ENCODE results near the gene LCE7A.

Gene LCE7A

GRCh38 chr1:152859696-152860095 is at the start of gene LCE7A:
Gene LCE7A (plus strand): TSS chr1:152859996. CDS start chr1:152860698, 702 bp downstream.
- FAIRE-seq (no peak), DNase-seq (ENCODE audit: insufficient read length, low spot score) (no peak)

- no peak for FAIRE-seq
- no peak for DNase-seq (ENCODE audit: insufficient read length, low spot score)
These were observed 48.7 kb upstream of the LCE7A start for GRCh38 chr1:152811050-152811449.

- FAIRE-seq = no peak
- no peak for DNase-seq (ENCODE audit: insufficient read length, low spot score)
These were observed 48.1 kb upstream of the LCE7A start, which contains the start of gene LCE1B for GRCh38 chr1:152811671-152812070. Gene LCE1B (plus strand): TSS chr1:152811971. CDS start chr1:152812447, 476 bp downstream.

GRCh38 chr1:152817309-152817708 is 42.5 kb upstream of the LCE7A start:
- FAIRE-seq (no peak), DNase-seq (ENCODE audit: insufficient read length, low spot score) (no peak)

- FAIRE-seq = no peak
- no peak for DNase-seq (ENCODE audit: insufficient read length, low spot score)
These were observed 36.5 kb upstream of the LCE7A start for GRCh38 chr1:152823294-152823693.

- DNase-seq (ENCODE audit: insufficient read length, low spot score) (no peak), FAIRE-seq (no peak)
These were observed 34.8 kb upstream of the LCE7A start for GRCh38 chr1:152824964-152825363.

- DNase-seq (ENCODE audit: insufficient read length, low spot score) (no peak), FAIRE-seq (no peak)
These were observed 32.6 kb upstream of the LCE7A start, which contains the start of gene LCE1A for GRCh38 chr1:152827173-152827572. Gene LCE1A (plus strand): TSS chr1:152827473. CDS start chr1:152827473, 0 bp downstream.

GRCh38 chr1:152836870-152837269 is 22.9 kb upstream of the LCE7A start:
- no peak for FAIRE-seq
- no peak for DNase-seq (ENCODE audit: insufficient read length, low spot score)

- no peak for FAIRE-seq
- no peak for DNase-seq (ENCODE audit: insufficient read length, low spot score)
These were observed 17.2 kb upstream of the LCE7A start, which contains the start of gene LCE6A for GRCh38 chr1:152842556-152842955. Gene LCE6A (plus strand): TSS chr1:152842856. CDS start chr1:152843521, 665 bp downstream.

- FAIRE-seq (no peak), DNase-seq (ENCODE audit: insufficient read length, low spot score) (peak; percentile 4)
These were observed 4.1 kb upstream of the LCE7A start for GRCh38 chr1:152855661-152856060.

GRCh38 chr1:152858062-152858461 is 1.7 kb upstream of the LCE7A start:
- DNase-seq (ENCODE audit: insufficient read length, low spot score) = no peak
- no peak for FAIRE-seq

GRCh38 chr1:152860129-152860528 is 333 bp downstream of the LCE7A start:
- no peak for FAIRE-seq

GRCh38 chr1:152861374-152861773 is 1.6 kb downstream of the LCE7A start:
- FAIRE-seq (no peak), DNase-seq (ENCODE audit: insufficient read length, low spot score) (no peak)

More at GRCh38 chr1:152860129-152860528, 333 bp downstream of the LCE7A start:
- DNase-seq (ENCODE audit: insufficient read length, low spot score) = no peak

- no peak for FAIRE-seq
- DNase-seq (ENCODE audit: insufficient read length, low spot score) = no peak
These were observed 4.6 kb downstream of the LCE7A start for GRCh38 chr1:152864443-152864842.

GRCh38 chr1:152866321-152866720 is 6.5 kb downstream of the LCE7A start:
- FAIRE-seq = no peak
- no peak for DNase-seq (ENCODE audit: insufficient read length, low spot score)

GRCh38 chr1:152869808-152870419 is 10.1 kb downstream of the LCE7A start:
- DNase-seq (ENCODE audit: insufficient read length, low spot score) = peak; percentile 36
- FAIRE-seq = no peak

GRCh38 chr1:152870831-152871730 is 11.3 kb downstream of the LCE7A start:
- DNase-seq (ENCODE audit: insufficient read length, low spot score) (peak; percentile 6), FAIRE-seq (no peak)

GRCh38 chr1:152871731-152872126 is 11.9 kb downstream of the LCE7A start:
- FAIRE-seq (no peak), DNase-seq (ENCODE audit: insufficient read length, low spot score) (no peak)

GRCh38 chr1:152873495-152873894 is 13.7 kb downstream of the LCE7A start:
- DNase-seq (ENCODE audit: insufficient read length, low spot score) = no peak
- no peak for FAIRE-seq

- no peak for DNase-seq (ENCODE audit: insufficient read length, low spot score)
- FAIRE-seq = no peak
These were observed 17.0 kb downstream of the LCE7A start for GRCh38 chr1:152876827-152877226.

GRCh38 chr1:152878042-152878441 is 18.2 kb downstream of the LCE7A start, which contains the start of gene SMCP:
Gene SMCP (plus strand): TSS chr1:152878322. CDS start chr1:152884423, 6,101 bp downstream.
- FAIRE-seq = no peak
- no peak for DNase-seq (ENCODE audit: insufficient read length, low spot score)
